Mammary epithelial cell (primary cell): ENCODE measurements around the gene DYSF.

Experiments used
- CTCF ChIP-seq, 2 donors: IDR thresholded peaks in 1 of 2; conservative IDR thresholded peaks in 1 of 2; 2 replicates each; pipeline ENCODE4 v1.5.1; 2011 to 2012; ENCODE audit warnings: inconsistent platforms in 2 of 2, low read length in 2 of 2, mild to moderate bottlenecking in 2 of 2, control low read depth in 1 of 2, low read depth in 1 of 2; ENCODE audit not compliant: insufficient read depth in 1 of 2; ENCODE audit errors: extremely low read depth in 1 of 2
- EZH2 ChIP-seq: IDR thresholded peaks from 2 replicates; pipeline ENCODE4 v1.6.1; 2012; ENCODE audit warnings: low read length, inconsistent platforms, borderline replicate concordance

- TF ChIP-seq CTCF (conservative IDR thresholded peaks at IDR 0.05 in 1 of 2, IDR thresholded peaks at IDR 0.05 in 1 of 2; ENCODE audit: extremely low read depth in 1 of 2, insufficient read depth in 1 of 2, low read depth in 1 of 2, low read length in 2 of 2), result no peak
- TF ChIP-seq EZH2, result no peak
Measured at GRCh38 chr2:71613403-71613952, 160.1 kb downstream of the DYSF start.
